WTC11 (cell line): Measurements from ENCODE around the gene PSTK.

Experiments
- CTCF ChIP-seq: fragments of 200-600 bp; IDR thresholded peaks from 2 replicates; pipeline ENCODE4 v1.8.0; 2022; ENCODE audit warnings: antibody characterized with exemption
- MAX ChIP-seq: sonication (generic); formaldehyde crosslinking; IDR thresholded peaks from 2 replicates; pipeline ENCODE4 v1.8.0; 2022; ENCODE audit warnings: mild to moderate bottlenecking, missing genetic modification reagents

- TF ChIP-seq CTCF, result no peak
- TF ChIP-seq MAX (CRISPR knock-in tag), result no peak
Measured at GRCh38 chr10:122998934-122999333, 18.7 kb downstream of the PSTK start.
